ENCODE data around the gene DCTN2.

The DCTN2 gene

GRCh38 chr12:57549909-57550640 is 3.1 kb upstream of the DCTN2 start, which contains the start of gene KIF5A:
TSS of gene KIF5A (plus strand) at chr12:57550044. CDS start at chr12:57550272, 228 bp downstream.
- DNase-seq (ENCODE audit: low read depth): peak; percentile 27

DNA sequence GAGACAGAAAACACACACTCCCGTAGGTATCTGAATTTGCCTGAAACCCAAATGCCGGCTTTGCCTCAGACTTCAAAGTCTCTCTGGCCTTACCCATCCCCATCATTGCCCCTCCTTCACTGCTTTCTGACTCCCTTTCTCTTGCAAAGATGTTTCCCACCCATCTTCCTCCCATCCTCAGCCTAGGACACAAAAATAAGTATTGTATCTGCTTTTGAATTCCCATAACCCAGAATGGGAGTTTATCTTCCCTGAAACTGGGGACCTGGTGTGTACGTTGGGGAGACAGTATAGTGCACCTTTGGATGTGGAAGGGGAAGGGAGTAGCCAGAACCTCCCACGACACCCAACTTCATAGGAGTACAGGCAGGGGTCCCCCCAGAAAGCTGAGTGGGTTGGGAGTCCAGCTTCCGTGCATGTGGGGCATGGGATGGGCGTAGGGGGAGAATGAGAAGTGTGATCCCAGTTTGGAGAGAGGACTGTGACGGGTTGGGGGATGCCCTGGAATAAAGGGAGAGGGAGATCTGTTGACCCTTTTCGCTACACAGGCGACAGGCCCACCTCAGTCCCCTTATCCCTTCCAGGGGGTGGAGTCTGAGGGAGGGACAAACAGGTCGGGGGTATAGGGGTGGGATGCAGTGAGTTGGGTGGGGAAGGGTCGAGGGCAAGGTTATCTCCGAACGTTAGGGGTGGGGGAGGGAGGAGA is 2.4 kb upstream of the DCTN2 start:
- DNase-seq (ENCODE audit: low read depth): no peak

- DNase-seq (ENCODE audit: low read depth): no peak
These were observed 1.5 kb upstream of the DCTN2 start for GRCh38 chr12:57548488-57548887.

DNA sequence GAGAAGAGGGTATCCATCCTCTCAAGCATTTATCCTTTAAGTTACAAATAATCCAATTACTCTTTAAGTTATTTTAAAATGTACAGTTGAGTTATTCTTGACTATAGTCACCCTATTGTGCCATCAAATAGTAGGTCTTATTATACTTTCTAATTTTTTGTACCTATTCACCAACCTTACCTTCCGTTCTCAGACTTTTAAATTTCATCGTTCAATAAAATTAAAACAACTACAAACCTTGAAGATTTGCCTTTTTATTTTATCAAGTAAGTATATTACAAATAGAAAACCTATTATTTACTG is 972 bp upstream of the DCTN2 start:
- no peak for DNase-seq (ENCODE audit: low read depth)

- no peak for DNase-seq (ENCODE audit: low read depth)
These were observed 458 bp upstream of the DCTN2 start for GRCh38 chr12:57547288-57548012.

DNA sequence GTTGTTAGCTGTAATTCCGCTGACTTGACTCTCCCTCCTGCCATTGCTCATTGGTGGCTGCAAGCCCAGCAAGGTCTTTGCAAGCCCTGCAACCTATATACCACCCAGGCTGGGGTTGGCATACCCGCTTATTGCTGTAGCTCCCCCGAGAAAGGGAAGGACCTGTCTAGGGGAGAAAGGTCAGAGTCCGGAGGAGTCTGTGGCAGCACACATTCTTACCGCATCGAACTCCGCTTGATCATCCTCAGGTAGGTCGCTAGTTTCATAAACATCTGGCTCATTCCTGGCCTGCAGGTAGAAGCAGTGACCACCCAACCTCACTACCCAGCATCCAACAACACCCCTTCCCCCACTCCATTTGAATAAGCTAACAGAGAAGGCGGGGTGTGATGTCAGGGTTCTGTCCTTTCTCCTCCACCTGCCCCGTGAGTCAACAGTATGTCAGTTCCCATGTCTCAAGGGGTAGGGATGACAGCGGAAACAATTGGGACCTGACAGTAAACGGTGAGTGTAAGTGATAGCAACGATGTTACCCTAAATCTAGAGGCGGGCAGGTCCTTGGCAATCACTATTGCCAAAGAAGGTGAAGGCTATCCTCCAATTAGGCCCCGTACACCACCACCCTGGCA is 1.1 kb downstream of the DCTN2 start:
- no peak for DNase-seq (ENCODE audit: low read depth)

GRCh38 chr12:57543581-57543980 is 3.4 kb downstream of the DCTN2 start:
- DNase-seq (ENCODE audit: low read depth): no peak

DNA sequence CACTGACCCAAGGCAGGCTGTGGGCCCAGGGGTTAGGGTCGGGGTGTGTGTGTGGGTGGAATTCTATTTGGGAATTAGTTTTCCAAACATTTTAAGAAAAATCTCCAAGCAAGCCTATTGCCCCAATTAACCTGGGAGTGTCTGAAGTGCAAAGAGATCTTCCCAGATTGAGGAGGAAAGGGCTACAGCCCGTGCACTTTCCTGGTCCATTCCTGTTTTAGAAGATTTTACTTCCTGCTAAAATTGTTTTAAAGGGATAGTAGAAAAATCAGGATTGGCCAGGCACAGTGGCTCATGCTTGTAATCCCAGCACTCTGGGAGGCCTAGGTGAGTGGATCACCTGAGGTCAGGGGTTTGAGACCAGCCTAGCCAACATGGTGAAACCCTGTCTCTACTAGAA is 5.3 kb downstream of the DCTN2 start:
- DNase-seq (ENCODE audit: low read depth): no peak

DNA sequence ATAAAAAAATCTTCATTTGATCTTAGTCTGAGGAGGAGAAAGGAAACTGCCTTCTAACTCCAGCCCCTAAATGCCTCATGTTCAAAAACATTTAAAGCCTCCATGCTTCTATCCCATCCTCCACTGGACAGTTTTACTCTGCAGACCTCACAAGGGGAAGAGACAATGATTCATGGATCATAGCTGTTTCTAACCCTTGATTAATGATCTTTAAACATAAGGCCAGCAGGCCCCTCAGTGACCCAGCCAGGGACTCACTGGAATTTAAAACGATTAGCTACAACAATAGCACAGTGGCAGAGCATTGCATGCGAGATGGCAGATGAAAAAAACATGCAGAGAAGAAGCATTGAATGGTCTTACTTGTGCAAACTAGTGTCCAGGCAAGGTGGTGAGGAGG is 6.0 kb downstream of the DCTN2 start:
- DNase-seq (ENCODE audit: low read depth): no peak

DNA sequence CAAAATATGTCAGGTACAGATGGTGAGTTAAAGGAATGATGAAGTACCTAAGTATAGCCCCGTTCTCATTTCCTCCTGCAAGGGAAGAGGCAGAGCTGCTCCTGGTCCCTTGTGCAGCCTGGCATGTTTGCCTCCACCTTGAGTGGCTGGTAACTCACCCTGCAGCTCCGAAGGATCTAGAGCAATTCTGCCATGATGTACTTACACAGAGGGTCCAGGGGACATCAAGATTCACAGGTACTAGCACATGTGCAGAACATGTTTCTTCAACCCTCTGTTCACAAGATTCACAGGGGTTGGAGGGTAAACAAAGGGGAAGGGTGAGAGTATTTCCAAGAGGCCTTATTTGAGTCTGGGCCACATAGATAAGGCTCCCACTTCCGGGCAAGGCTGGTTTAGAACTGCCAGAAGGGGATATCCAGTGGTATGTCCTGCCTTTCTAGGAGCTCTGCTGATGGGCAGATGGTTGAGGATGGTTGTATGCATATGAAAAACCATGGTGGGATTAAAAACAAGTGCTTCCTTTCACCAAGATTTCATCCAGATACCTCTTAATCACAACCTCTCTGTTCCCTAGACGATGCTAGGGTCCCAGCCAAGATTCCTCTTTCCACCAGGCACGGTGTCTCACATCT is 7.7 kb downstream of the DCTN2 start:
- DNase-seq (ENCODE audit: low read depth): no peak

- no peak for DNase-seq (ENCODE audit: low read depth)
These were observed 10.4 kb downstream of the DCTN2 start for GRCh38 chr12:57536597-57536942.

- no peak for DNase-seq (ENCODE audit: low read depth)
These were observed 11.0 kb downstream of the DCTN2 start for GRCh38 chr12:57535764-57536596.

DNA sequence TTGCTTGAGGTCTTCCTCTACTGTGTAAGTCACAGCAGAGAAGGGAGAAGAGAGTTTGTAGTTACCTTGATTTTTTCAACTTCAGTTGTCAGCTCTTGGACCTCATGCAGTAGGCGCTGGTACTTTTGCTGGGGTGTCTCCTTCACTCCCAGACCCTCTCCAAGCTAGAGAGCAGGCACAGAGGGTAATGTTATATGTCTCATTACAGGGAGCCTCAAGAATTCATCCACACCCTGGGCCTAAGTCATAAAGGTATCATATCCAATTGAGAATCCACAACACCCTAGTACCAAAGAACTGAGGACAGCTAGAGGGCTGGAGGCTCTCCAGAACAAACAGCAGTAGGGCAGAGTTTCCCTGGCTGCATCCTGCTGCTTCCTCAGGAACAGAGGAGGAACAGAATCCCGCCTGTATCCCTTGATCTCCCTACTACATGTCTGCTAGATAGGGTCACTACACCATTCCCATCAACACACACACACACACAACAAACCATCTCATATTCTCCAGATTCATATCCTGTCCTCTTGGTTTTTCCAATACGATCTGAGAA is 11.9 kb downstream of the DCTN2 start:
- no peak for DNase-seq (ENCODE audit: low read depth)

DNA sequence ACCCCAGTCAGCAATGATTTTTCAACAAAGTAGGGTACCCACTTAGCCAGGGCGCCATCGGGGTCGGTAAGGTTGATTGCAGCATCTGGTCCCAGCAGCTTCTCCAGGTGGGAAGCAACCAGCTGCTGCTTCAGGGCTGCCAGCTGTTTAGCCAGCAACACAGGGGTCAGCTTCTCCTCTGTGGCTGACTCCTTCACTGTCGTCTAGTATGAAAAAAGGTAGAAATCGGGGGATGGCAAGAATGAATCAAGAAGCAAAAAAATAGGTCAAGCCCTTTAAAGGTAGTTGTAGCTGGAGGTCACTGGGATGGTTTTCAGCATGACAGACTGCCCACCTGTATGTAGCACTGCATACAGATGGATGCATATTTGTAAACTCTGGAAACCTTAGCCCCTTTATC is 12.7 kb downstream of the DCTN2 start:
- no peak for DNase-seq (ENCODE audit: low read depth)

GRCh38 chr12:57533108-57533507 is 13.9 kb downstream of the DCTN2 start:
- no peak for DNase-seq (ENCODE audit: low read depth)

GRCh38 chr12:57531836-57532235 is 15.2 kb downstream of the DCTN2 start:
- DNase-seq (ENCODE audit: low read depth): no peak

DNA sequence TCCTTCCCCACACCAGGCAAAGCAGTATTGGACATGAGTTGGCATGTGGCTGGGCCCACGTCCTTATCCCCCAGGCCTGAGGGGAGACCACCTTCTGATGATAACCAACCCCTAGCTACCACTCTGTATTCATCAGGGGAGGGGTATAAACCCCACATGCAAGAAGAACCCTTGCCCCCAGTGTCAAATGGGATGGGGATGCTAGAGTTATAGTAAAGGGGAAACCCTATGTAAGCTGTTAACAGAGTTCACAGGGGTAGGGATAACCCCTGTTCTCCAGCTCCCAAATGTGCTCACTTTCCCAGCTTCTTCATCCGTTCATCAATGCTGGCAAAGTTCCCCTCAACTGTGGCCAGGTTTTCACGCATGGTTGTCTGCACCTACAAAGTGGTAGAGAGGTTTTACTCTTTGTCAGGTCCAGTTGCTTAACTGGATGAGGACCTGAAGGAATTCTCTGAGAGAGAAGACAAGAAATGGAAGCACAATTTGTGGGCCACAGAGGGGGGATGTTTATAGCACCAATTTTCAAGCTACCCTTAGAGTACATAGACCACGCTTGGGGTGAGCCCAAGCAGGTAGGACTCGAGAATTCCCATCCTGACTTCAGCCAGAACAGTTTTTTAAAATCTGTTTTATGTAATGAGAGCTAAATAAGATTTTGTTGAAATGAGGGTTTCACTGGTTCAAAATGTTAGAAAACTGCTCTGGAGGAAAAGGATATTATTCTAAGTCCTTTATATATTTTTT is 16.4 kb downstream of the DCTN2 start:
- DNase-seq (ENCODE audit: low read depth): no peak

- DNase-seq (ENCODE audit: low read depth): no peak
These were observed 17.2 kb downstream of the DCTN2 start for GRCh38 chr12:57529831-57530230.

DNA sequence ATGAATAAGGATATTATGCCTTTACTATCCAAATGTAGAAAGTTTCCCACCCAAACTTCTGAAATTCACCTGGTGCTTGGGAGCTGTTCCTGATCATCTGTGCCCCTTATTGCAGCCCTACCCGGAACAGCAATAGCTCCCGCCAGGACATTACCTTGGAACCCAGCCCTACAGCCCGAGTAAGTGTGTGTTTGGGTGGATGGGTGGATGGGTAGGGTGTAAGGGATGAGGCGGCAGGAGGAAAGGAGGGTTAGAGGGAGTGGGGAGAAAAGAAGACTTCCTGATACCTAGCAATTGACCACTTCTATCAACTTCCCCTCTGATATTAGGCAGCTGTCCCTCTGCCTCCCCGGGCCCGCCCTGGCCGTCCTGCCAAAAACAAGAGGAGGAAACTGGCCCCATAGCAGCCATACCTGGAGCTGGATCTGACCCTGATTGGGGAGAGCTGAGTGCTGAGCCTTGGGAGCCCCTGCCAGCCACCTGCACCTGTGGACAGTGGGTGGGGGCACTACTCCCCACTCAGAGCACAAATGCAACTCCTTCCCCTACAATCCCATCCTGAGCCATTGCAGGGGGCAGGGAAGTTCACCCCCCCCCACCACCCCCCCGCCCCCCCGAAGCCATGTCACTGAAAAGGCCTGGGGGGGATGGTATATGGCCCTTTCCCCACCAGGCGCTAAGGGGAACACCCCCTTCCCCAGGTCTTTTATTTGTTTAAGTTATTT is 18.0 kb downstream of the DCTN2 start:
- DNase-seq (ENCODE audit: low read depth): no peak

DNA sequence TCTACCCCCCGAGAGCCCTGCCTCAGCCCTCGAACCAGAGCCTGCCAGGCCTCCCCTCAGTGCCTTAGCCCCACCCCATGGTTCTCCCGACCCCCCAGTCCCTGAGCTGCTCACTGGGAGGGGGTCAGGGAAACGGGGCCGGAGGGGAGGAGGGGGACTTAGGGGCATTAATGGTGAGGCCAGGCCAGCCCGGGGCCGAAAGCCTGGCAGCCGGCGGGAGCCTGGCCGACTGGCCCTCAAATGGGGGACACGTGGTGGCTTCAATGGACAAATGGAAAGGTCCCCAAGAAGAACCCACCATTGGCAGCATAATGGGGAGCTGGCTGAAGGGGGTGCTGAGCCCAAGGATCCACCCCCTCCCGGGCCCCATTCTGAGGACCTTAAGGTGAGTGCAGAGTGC is 18.8 kb downstream of the DCTN2 start:
- no peak for DNase-seq (ENCODE audit: low read depth)
